AG09309 (cell line): ENCODE data around the gene TCF7.

Experiments used
- DNase-seq: peaks from one replicate; pipeline ENCODE4 v3.0.0-alpha.2; 2010; ENCODE audit warnings: low read depth
- H3K4me3 ChIP-seq: 2 replicates; pipeline ENCODE4 v1.5.1; 2011; ENCODE audit warnings: mild to moderate bottlenecking, low read depth, low read length, moderate library complexity; ENCODE audit not compliant: control insufficient read depth
- TF ChIP-seq, protein P1 (sequence below): IDR thresholded peaks from 2 replicates; pipeline ENCODE4 v1.5.1; 2011; ENCODE audit warnings: mild to moderate bottlenecking, low read depth, low read length, inconsistent platforms; ENCODE audit not compliant: insufficient read depth, control insufficient read depth; ENCODE audit errors: missing control alignments

The TCF7 gene

GRCh38 chr5:134124289-134125038, 10.0 kb downstream of the TCF7 start:
- TF ChIP-seq, protein P1, sequence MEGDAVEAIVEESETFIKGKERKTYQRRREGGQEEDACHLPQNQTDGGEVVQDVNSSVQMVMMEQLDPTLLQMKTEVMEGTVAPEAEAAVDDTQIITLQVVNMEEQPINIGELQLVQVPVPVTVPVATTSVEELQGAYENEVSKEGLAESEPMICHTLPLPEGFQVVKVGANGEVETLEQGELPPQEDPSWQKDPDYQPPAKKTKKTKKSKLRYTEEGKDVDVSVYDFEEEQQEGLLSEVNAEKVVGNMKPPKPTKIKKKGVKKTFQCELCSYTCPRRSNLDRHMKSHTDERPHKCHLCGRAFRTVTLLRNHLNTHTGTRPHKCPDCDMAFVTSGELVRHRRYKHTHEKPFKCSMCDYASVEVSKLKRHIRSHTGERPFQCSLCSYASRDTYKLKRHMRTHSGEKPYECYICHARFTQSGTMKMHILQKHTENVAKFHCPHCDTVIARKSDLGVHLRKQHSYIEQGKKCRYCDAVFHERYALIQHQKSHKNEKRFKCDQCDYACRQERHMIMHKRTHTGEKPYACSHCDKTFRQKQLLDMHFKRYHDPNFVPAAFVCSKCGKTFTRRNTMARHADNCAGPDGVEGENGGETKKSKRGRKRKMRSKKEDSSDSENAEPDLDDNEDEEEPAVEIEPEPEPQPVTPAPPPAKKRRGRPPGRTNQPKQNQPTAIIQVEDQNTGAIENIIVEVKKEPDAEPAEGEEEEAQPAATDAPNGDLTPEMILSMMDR, result no peak
- peak; percentile 69 for DNase-seq
- H3K4me3 ChIP-seq, result no peak overlapping the region

DNA sequence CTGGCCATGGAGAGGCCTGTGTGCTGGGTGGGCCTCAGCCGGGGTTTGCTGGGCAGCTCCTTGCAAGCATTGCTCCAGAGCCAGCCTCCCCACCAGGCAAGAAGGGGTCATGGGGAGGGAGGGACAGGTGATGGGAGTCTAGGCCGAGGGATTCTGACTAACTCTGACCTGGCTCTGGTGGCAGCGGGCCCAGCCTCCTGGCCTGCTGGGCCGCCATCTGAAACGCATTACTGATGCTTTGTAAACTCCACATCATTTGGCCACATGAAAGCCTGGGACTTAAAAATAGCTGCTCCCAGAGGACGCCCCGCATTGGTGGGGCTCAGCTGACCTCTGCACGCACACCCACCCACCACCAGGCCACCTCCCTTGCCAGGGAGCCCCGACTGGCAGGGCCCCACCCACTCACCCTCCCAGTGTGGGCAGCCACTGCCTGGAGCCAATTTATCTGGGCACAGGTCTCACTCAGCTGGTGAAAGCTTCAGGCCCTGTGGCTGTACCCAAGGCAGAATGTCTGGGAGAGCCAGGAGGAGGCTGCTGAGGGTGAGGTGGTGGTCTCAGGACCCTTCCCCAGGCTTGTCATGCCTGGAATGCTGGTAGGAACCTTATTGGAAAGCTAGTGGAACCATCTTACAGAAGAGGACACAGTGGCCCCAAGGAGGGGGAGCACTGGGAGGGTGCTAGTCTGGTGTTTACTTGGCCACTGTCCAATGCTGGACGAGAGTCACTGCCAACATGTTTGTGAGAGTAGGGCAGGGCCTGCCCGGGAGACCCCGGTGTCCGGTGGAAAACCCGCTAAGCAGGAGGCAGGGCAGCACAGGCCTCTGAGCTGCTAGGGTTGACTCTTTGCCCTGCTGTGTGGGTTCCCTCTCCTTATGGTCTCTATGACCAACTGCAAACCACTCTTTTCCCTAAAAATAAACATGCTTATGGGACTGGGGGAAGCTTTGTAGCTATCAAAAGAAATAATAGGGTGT, 10.8 kb downstream of the TCF7 start:
- H3K4me3 ChIP-seq, result no peak overlapping the region
- TF ChIP-seq, protein P1, result no peak
- DNase-seq, result peak; percentile 92

GRCh38 chr5:134127376-134127861, 12.9 kb downstream of the TCF7 start:
- DNase-seq, result no peak
- TF ChIP-seq, protein P1, result no peak
- H3K4me3 ChIP-seq, result no peak overlapping the region

DNA sequence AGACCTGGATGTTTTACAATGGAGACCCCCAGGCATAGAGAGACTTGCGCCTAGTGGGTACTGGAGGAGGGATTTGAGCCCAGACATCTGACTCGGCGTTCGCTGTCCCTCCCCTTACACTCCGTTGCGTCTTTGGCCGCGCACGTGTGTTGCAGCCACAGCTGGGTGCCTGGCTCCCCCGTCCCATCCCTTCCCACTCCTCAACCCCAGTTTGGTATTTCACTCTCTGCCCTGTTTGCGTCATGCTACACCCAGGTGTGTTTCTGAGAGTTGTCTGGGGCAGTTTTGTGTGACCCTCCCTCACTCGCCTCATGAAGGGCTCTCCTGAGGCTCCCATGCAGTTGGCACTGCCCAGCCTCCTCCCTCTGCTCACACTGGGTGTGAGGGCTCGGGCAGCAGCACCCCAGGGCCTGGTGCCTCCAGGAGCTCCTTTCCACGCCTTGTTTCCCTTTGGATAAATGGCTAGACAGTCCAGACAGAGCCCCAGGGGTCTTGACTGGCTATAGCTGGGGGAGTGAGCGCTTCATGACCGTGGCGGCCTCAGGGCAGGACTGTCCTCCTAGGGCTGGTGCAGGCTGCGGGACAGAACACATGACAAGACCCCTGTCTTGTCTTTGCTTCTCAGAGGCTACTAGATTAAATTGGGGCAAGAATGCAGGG, 13.6 kb downstream of the TCF7 start:
- no peak overlapping the region for H3K4me3 ChIP-seq
- TF ChIP-seq, protein P1, result no peak
- DNase-seq, result no peak

- TF ChIP-seq, protein P1, result no peak
These were observed 14.1 kb downstream of the TCF7 start for GRCh38 chr5:134128648-134128995.

More at GRCh38 chr5:134128648-134128995, 14.1 kb downstream of the TCF7 start:
- DNase-seq, result no peak
- no peak overlapping the region for H3K4me3 ChIP-seq
